SK-N-SH treated with all-trans-retinoic acid at 6 μM for 48 hours (cell line): ENCODE data around the gene GLS.

Experiments used
- BACH2 ChIP-seq: fragments of 250-450 bp; sonication (Bioruptor Pico); IDR thresholded peaks from 2 replicates; pipeline ENCODE4 v1.9.0; 2021; ENCODE audit warnings: mild to moderate bottlenecking, borderline replicate concordance
- ESRRG ChIP-seq: fragments of 250-450 bp; sonication (Bioruptor Pico); IDR thresholded peaks from 2 replicates; pipeline ENCODE4 v1.6.1; 2021; ENCODE audit warnings: mild to moderate bottlenecking
- ISL1 ChIP-seq: fragments of 250-450 bp; sonication (Bioruptor Pico); IDR thresholded peaks from 2 replicates; pipeline ENCODE4 v2.1.2; 2022; ENCODE audit warnings: mild to moderate bottlenecking, moderate library complexity
- RARB ChIP-seq: fragments of 250-450 bp; sonication (Bioruptor Pico); IDR thresholded peaks from 2 replicates; pipeline ENCODE4 v1.8.0; 2021; ENCODE audit warnings: mild to moderate bottlenecking, moderate library complexity
- TCF4 ChIP-seq: fragments of 250-450 bp; sonication (Bioruptor Pico); IDR thresholded peaks from 2 replicates; pipeline ENCODE4 v1.8.0; 2021; ENCODE audit warnings: mild to moderate bottlenecking, moderate library complexity, borderline replicate concordance
- ZFP3 ChIP-seq: fragments of 250-450 bp; sonication (Bioruptor Pico); IDR thresholded peaks from 2 replicates; pipeline ENCODE4 v1.5.0; 2020; ENCODE audit warnings: mild to moderate bottlenecking, moderate library complexity
- ZFP30 ChIP-seq: fragments of 450-650 bp; formaldehyde crosslinking; IDR thresholded peaks from 2 replicates; pipeline ENCODE4 v1.5.0; 2022; ENCODE audit warnings: mild to moderate bottlenecking, moderate library complexity
- ZNF565 ChIP-seq: fragments of 450-650 bp; formaldehyde crosslinking; conservative IDR thresholded peaks from 2 replicates; pipeline ENCODE4 v1.5.0; 2020; ENCODE audit warnings: low read depth, mild to moderate bottlenecking, moderate library complexity
- ZNF8 ChIP-seq: fragments of 450-650 bp; formaldehyde crosslinking; IDR thresholded peaks from 2 replicates; pipeline ENCODE4 v1.5.0; 2020; ENCODE audit warnings: mild to moderate bottlenecking, moderate library complexity
- TF ChIP-seq, protein P1 (sequence below): fragments of 250-450 bp; sonication (Bioruptor Pico); IDR thresholded peaks from 2 replicates; pipeline ENCODE4 v1.5.0; 2020; ENCODE audit warnings: mild to moderate bottlenecking, moderate library complexity
- TF ChIP-seq, protein P2 (sequence below): fragments of 250-450 bp; sonication (Bioruptor Pico); IDR thresholded peaks from 2 replicates; pipeline ENCODE4 v1.5.1; 2021; ENCODE audit warnings: mild to moderate bottlenecking, moderate library complexity

DNA sequence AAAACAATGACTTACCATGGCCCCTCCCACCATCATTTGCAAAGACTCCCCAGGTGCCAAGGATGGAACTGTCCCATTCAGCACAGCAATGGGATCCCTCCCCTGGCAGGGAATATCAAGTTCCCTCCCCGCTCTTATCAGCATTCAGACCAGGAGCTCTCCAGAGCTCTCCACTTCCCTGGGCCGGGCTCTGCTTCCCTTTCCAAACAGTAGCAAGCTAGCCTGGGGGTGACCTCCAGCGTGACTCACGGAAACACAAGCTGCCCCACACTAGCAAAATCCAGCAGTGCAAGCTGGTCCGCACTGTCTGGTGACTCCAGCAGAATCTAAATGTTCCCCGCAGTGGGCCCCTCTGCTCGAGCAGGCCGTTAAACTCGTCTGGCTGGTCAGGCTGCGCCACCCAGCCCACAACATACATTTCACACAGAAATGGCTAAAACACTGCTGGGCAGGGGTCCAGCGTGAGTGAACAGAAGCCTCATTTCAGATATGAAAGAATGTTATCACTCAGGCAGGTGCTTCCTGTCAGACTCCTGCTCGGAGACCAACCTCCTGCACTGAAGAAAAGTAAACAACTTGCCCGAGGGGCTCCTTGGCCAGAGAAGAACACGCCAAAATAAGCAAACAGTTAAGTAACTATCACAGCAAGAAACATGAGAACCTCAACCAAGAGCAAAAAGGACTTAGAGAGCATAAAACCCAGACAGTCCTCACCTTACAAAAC lies 99.4 kb downstream of the GLS start:
- TF ChIP-seq ZFP30 = no peak
- peak; percentile 45; the same call in 1 of the 2 replicates for TF ChIP-seq ISL1
- TF ChIP-seq BACH2 = no peak
- TF ChIP-seq, protein P1, sequence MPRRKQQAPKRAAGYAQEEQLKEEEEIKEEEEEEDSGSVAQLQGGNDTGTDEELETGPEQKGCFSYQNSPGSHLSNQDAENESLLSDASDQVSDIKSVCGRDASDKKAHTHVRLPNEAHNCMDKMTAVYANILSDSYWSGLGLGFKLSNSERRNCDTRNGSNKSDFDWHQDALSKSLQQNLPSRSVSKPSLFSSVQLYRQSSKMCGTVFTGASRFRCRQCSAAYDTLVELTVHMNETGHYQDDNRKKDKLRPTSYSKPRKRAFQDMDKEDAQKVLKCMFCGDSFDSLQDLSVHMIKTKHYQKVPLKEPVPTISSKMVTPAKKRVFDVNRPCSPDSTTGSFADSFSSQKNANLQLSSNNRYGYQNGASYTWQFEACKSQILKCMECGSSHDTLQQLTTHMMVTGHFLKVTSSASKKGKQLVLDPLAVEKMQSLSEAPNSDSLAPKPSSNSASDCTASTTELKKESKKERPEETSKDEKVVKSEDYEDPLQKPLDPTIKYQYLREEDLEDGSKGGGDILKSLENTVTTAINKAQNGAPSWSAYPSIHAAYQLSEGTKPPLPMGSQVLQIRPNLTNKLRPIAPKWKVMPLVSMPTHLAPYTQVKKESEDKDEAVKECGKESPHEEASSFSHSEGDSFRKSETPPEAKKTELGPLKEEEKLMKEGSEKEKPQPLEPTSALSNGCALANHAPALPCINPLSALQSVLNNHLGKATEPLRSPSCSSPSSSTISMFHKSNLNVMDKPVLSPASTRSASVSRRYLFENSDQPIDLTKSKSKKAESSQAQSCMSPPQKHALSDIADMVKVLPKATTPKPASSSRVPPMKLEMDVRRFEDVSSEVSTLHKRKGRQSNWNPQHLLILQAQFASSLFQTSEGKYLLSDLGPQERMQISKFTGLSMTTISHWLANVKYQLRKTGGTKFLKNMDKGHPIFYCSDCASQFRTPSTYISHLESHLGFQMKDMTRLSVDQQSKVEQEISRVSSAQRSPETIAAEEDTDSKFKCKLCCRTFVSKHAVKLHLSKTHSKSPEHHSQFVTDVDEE (CRISPR knock-in tag) = peak; percentile 77; the same call in 1 of the 2 replicates
- TF ChIP-seq, protein P2, sequence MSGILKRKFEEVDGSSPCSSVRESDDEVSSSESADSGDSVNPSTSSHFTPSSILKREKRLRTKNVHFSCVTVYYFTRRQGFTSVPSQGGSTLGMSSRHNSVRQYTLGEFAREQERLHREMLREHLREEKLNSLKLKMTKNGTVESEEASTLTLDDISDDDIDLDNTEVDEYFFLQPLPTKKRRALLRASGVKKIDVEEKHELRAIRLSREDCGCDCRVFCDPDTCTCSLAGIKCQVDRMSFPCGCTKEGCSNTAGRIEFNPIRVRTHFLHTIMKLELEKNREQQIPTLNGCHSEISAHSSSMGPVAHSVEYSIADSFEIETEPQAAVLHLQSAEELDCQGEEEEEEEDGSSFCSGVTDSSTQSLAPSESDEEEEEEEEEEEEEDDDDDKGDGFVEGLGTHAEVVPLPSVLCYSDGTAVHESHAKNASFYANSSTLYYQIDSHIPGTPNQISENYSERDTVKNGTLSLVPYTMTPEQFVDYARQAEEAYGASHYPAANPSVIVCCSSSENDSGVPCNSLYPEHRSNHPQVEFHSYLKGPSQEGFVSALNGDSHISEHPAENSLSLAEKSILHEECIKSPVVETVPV (CRISPR knock-in tag) = no peak
- no peak for TF ChIP-seq ZFP3 (CRISPR knock-in tag)
- TF ChIP-seq RARB (CRISPR knock-in tag) = no peak
- TF ChIP-seq ZNF565 = no peak
- peak; percentile 33; the same call in 1 of the 2 replicates for TF ChIP-seq TCF4 (CRISPR knock-in tag)
- no peak for TF ChIP-seq ESRRG
- TF ChIP-seq ZNF8 (CRISPR knock-in tag) = no peak
